ENCODE data around the gene IGSF9B. TPM values are rescaled to one million over a fixed set of nuclear protein-coding genes. Genes with fewer than 3 reads are reported as not detected.

The IGSF9B gene
- total and polyA plus RNA-seq, 2 of the 13 experiments (the other 11 are each of a cell fraction or from before 2014, with no cell fraction given): not detected

DNA sequence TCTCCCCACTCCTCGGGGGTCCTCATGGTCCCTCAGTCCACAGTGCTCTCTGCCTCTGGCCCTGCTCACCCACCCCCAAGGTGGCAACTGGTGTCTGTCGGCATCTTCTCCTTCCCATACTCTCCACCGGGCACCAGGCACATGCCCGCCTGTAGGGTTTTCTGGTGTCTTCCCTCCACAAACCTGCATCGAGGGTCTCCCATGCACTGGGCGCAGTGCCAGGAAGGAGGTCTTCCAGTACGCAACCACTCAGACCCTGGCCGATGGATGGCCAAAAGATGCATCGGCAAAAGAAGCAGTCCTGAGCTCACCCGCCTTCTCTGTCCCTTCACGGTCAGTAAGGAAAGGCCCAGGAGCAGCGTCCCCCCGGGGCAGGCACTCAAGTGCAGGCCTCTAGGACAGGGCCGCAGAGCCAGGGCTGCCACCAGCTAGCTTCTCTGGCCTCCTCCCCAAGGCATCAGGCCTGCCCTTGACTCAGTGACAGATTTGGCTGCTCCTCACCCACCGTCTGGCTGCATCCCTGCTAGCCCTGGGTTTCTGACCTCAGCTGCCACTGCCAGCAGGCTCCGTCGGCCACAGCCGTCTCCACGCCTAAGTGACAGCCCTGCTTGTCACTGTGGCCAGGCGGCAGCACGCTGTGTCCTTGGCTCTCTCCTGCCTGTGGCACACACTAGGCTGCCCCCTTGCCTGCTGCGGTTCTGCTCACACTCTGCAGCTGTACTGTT lies 32.1 kb upstream of the IGSF9B start:
- POLR2A ChIA-PET: no interaction called here

DNA sequence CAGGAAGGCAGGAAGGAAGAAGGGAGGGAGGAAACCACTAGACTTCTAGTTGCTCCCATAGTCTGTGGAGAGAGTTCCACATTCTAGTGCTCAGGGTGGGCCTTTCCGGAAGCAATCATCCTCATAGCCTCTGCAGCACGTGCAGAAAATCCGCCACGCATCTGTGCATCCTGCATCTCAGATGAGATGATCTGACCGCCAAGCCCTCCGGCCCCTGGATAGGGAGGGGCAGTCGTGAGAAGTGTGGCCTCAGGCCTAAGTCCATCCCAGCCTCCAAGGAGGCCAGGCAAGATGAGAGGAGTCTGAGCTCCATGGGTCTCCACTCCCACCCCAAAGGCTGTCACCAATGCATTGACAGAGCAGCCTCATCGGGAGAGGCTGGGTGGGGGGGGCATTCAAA lies 30.4 kb upstream of the IGSF9B start:
- H2AFZ ChIP-seq (ENCODE audit: low read length): no peak overlapping the region
- no peak overlapping the region for H3K4me2 ChIP-seq (ENCODE audit: low read depth, low read length)
- TF ChIP-seq ZNF605 (CRISPR knock-in tag; IDR thresholded peaks at IDR 0.05): no peak
- no peak overlapping the region for H3K27ac ChIP-seq (ENCODE audit: extremely low read length, insufficient read depth, low read length)
- WGBS (ENCODE audit: low lambda C conversion rate): 12% methylated on average over 7 of the region's 8 CpGs
- DNase-seq (ENCODE audit: low spot score): no peak
- H3K36me3 ChIP-seq (replicated peaks in 1 of 2; ENCODE audit: control insufficient read depth in 1 of 2, insufficient read depth in 2 of 2, low read length in 2 of 2): no peaks in the 10 kb centered on the region
- ChIA-PET POLR2A (no interaction called here), CTCF (ENCODE audit: low intra/inter-chr PET ratio, low total read pairs) (no interaction called here)
- no peaks in the 10 kb centered on the region for H3K79me2 ChIP-seq (ENCODE audit: insufficient read depth, low read length)
- H3K4me3 ChIP-seq (replicated peaks in 1 of 3; ENCODE audit: insufficient read depth in 1 of 3, low read depth in 2 of 3, low read length in 3 of 3): no peak overlapping the region
- no TSS peak for BruUV-seq (replicated peaks)
- no peaks in the 10 kb centered on the region for H3K4me1 ChIP-seq (ENCODE audit: insufficient read depth, low read length)
- no peak overlapping the region for H3K9ac ChIP-seq (ENCODE audit: insufficient read depth, low read depth, low read length)
- in situ Hi-C loops (cut with HindIII; ENCODE audit: extremely low pct_ligation_motif_present, low pct_unique_long_range_greater_than_20kb) (no loop called here), intact Hi-C loops (cut with micrococcal nuclease; ENCODE audit: unreplicated experiment) (no loop called here)
- no peaks in the 10 kb centered on the region for H3K9me3 ChIP-seq (ENCODE audit: low read length)
- no peak for FAIRE-seq
- H4K20me1 ChIP-seq (ENCODE audit: insufficient read depth, low read length): no peaks in the 10 kb centered on the region
- ATAC-seq: no peak
- H3K27me3 ChIP-seq (ENCODE audit: control insufficient read depth in 1 of 2, insufficient read depth in 2 of 2, low read length in 2 of 2): peaks cover 18 to 89% of the 10 kb centered on the region in 2 experiments; a peak in 4 of 5 replicates

More for the DNA sequence above, 32.1 kb upstream of the IGSF9B start:
- WGBS (ENCODE audit: low lambda C conversion rate): 19% methylated on average over 7 of the region's 22 CpGs
- H4K20me1 ChIP-seq (ENCODE audit: insufficient read depth, low read length): no peaks in the 10 kb centered on the region
- H3K27ac ChIP-seq (ENCODE audit: extremely low read length, insufficient read depth, low read length): no peak overlapping the region
- no TSS peak for BruUV-seq (replicated peaks)
- CTCF ChIA-PET (ENCODE audit: low intra/inter-chr PET ratio, low total read pairs): no interaction called here
- H3K36me3 ChIP-seq (replicated peaks in 1 of 2; ENCODE audit: control insufficient read depth in 1 of 2, insufficient read depth in 2 of 2, low read length in 2 of 2): no peaks in the 10 kb centered on the region
- peaks cover 18 to 80% of the 10 kb centered on the region in 2 experiments; a peak in 4 of 5 replicates for H3K27me3 ChIP-seq (ENCODE audit: control insufficient read depth in 1 of 2, insufficient read depth in 2 of 2, low read length in 2 of 2)
- no peaks in the 10 kb centered on the region for H3K9me3 ChIP-seq (ENCODE audit: low read length)
- FAIRE-seq (no peak), DNase-seq (ENCODE audit: low spot score) (no peak), ATAC-seq (peak; percentile 33; the same call in 2 of the 3 replicates)
- no peak overlapping the region for H3K9ac ChIP-seq (ENCODE audit: insufficient read depth, low read depth, low read length)
- TF ChIP-seq ZNF816 (CRISPR knock-in tag; IDR thresholded peaks at IDR 0.05; ENCODE audit: borderline replicate concordance) (no peak), PAX8 (CRISPR knock-in tag; IDR thresholded peaks at IDR 0.05; ENCODE audit: borderline replicate concordance) (no peak), EZH2 (conservative IDR thresholded peaks at IDR 0.05; ENCODE audit: low read depth, low read length) (0 out of 2 replicates have a peak, but pooled peaks have one; percentile 23)
- no peaks in the 10 kb centered on the region for H3K79me2 ChIP-seq (ENCODE audit: insufficient read depth, low read length)
- H3K4me2 ChIP-seq (ENCODE audit: low read depth, low read length): no peak overlapping the region
- H3K4me1 ChIP-seq (ENCODE audit: insufficient read depth, low read length): no peaks in the 10 kb centered on the region
- no peak overlapping the region for H2AFZ ChIP-seq (ENCODE audit: low read length)
- H3K4me3 ChIP-seq (replicated peaks in 1 of 3; ENCODE audit: insufficient read depth in 1 of 3, low read depth in 2 of 3, low read length in 3 of 3): no peak overlapping the region
- in situ Hi-C loops (cut with HindIII; ENCODE audit: extremely low pct_ligation_motif_present, low pct_unique_long_range_greater_than_20kb) (no loop called here), intact Hi-C loops (cut with micrococcal nuclease; ENCODE audit: unreplicated experiment) (no loop called here)
